Pancreas (tissue), 10 donors: ENCODE data around the gene TPX2. TPM values are rescaled to one million over a fixed set of nuclear protein-coding genes. Genes with fewer than 3 reads are reported as not detected.

Experiments used
- ATAC-seq, 4 donors: fragments of 200-7000 bp; cut with Tn5 transposase; one replicate each; pipeline versions ENCODE4 v1.8.0 to v1.9.1; 2020; ENCODE audit warnings: mild to moderate bottlenecking in 4 of 4, moderate library complexity in 4 of 4
- DNase-seq, 6 donors: peaks; one replicate each; pipeline ENCODE4 v3.0.0-alpha.2; 2020
- FAIRE-seq: peaks from 2 replicates; lab custom pipeline; 2012; peaks lifted over from hg19 to GRCh38; lab: Jason Lieb, UNC
- H3K27ac ChIP-seq, 4 donors: fragments of 200-600 bp; sonication (generic); 1 replicate in 3 of 4; 2 replicates in 1 of 4; pipeline versions ENCODE4 v1.5.0 to v1.8.0; 2020
- H3K27me3 ChIP-seq, 4 donors: fragments of 200-600 bp; one replicate each; pipeline ENCODE4 v1.8.0; 2021
- H3K36me3 ChIP-seq, 3 donors: fragments of 200-600 bp; sonication (generic) in 1 of 3; one replicate each; pipeline versions ENCODE4 v1.5.0 to v1.8.0; 2020 to 2021
- H3K4me1 ChIP-seq, 3 donors: fragments of 200-600 bp; one replicate each; pipeline ENCODE4 v1.8.0; 2021
- H3K4me3 ChIP-seq, 4 donors: fragments of 200-600 bp; sonication (generic) in 2 of 4; one replicate each; pipeline versions ENCODE4 v1.5.0 to v1.8.0; 2020 to 2021
- H3K9me3 ChIP-seq, 4 donors: fragments of 200-600 bp; one replicate each; pipeline ENCODE4 v1.8.0; 2021
- CTCF ChIP-seq, 4 donors: fragments of 200-600 bp; sonication (generic) in 3 of 4; IDR thresholded peaks; one replicate each; pipeline versions ENCODE4 v1.5.0 to v1.8.0; 2021; ENCODE audit warnings: antibody characterized with exemption in 4 of 4
- WGBS, 2 donors: extraction: QIAGEN DNeasy Blood & Tissue Kit; methylation state at CpG; one replicate each; pipeline ENCODE4 v1.1.7; 2013; 5-methylcytosine and 5-hydroxymethylcytosine counted together
- intact Hi-C, 3 donors: fragments of 100-400 bp; cut with DNase I; formaldehyde crosslinking; loops; one replicate each; pipeline versions ENCODE4 v1.11.1 to v1.14.2; 2022
- polyA plus RNA-seq, 2 donors: library from polyadenylated mRNA; stranded (reverse); fragments of 200-250 nt; gene quantifications; one replicate each; pipeline ENCODE4 v1.2.3, GENCODE V29; 2013
- total RNA-seq, 6 donors: library from RNA; stranded (reverse); fragmentation: NEBNext Ultra II Directional in 4 of 6; extraction: Animal tissue kit (Norgen Biotek cat#: 25700) in 4 of 6; gene quantifications; one replicate each; pipeline versions ENCODE4 v1.2.1 to v1.2.4, GENCODE V29; 2021 to 2023
- donor health status: healthy with polysubstance abuse.
- donor health status: DM: no; HTN: no; CAD: no; lungs with moderate emphysema.
- donor health status: DM: no; HTN: no; CAD: no.
- donor health status: control.
- donor health status: control.
- donor health status: Bipolar disorder and iron deficiency.
- donor health status: DM: yes; HTN: yes; CAD: no.
- donor health status: DM: no; HTN: no; CAD: no.
- donor health status: DM: no; HTN: no; CAD: no.
- donor health status: DM: yes; HTN: yes; CAD: no.

TPX2 gene
- total and polyA plus RNA-seq, 8 donors: 0.04 to 1.5 (median 0.40) TPM; not detected in 1

GRCh38 chr20:31747640-31748039 is 8.6 kb downstream of the TPX2 start:
- Histone ChIP-seq H3K4me3 (no peak overlapping the region), H3K27ac (no peak overlapping the region), H3K27me3 (no peaks in the 10 kb centered on the region), H3K36me3 (no peaks in the 10 kb centered on the region), H3K9me3 (no peaks in the 10 kb centered on the region), H3K4me1 (no peaks in the 10 kb centered on the region)
- 49 to 55% methylated on average over 5 of the region's 5 CpGs for WGBS, 2 donors
- no peak for DNase-seq
- intact Hi-C loops: no loop called here
- FAIRE-seq: no peak
- ATAC-seq: peak in 1 of 4 donors; percentile 38
- TF ChIP-seq CTCF (IDR thresholded peaks at IDR 0.05): no peak

- no peak for ATAC-seq
- H3K9me3 ChIP-seq: no peaks in the 10 kb centered on the region
- WGBS, 2 donors: 93 to 98% methylated on average over 8 of the region's 8 CpGs
- no peak for TF ChIP-seq CTCF (IDR thresholded peaks at IDR 0.05)
- no peaks in the 10 kb centered on the region for H3K4me1 ChIP-seq
- no peak for FAIRE-seq
- intact Hi-C loops: no loop called here
- no peak overlapping the region for H3K4me3 ChIP-seq
- H3K27me3 ChIP-seq: no peaks in the 10 kb centered on the region
- H3K27ac ChIP-seq: no peak overlapping the region
- no peak for DNase-seq
- H3K36me3 ChIP-seq: no peaks in the 10 kb centered on the region
Observed at GRCh38 chr20:31749223-31749622, 10.1 kb downstream of the TPX2 start.

GRCh38 chr20:31751126-31751525 is 12.0 kb downstream of the TPX2 start:
- no peak for DNase-seq
- intact Hi-C loops: no loop called here
- H3K27ac ChIP-seq: no peak overlapping the region
- H3K9me3 ChIP-seq: no peaks in the 10 kb centered on the region
- FAIRE-seq: no peak
- H3K27me3 ChIP-seq: no peaks in the 10 kb centered on the region
- no peak for TF ChIP-seq CTCF (IDR thresholded peaks at IDR 0.05)
- WGBS, 2 donors: 76 to 80% methylated on average over 1 of the region's 1 CpG
- H3K4me3 ChIP-seq: no peak overlapping the region
- no peaks in the 10 kb centered on the region for H3K36me3 ChIP-seq
- no peak for ATAC-seq
- no peaks in the 10 kb centered on the region for H3K4me1 ChIP-seq

GRCh38 chr20:31757254-31757653 is 18.2 kb downstream of the TPX2 start:
- intact Hi-C loops: no loop called here
- DNase-seq: no peak
- ATAC-seq: no peak

More at GRCh38 chr20:31757254-31757653, 18.2 kb downstream of the TPX2 start:
- Histone ChIP-seq H3K27me3 (no peaks in the 10 kb centered on the region), H3K4me3 (no peak overlapping the region), H3K4me1 (no peaks in the 10 kb centered on the region), H3K36me3 (no peaks in the 10 kb centered on the region), H3K9me3 (no peaks in the 10 kb centered on the region), H3K27ac (no peak overlapping the region)
- 87 to 89% methylated on average over 3 of the region's 3 CpGs for WGBS, 2 donors
- FAIRE-seq: no peak
- TF ChIP-seq CTCF (IDR thresholded peaks at IDR 0.05): no peak
